K562 (cell line): ENCODE data around the gene SLC49A4. TPM values are rescaled to one million over a fixed set of nuclear protein-coding genes. Genes with fewer than 3 reads are reported as not detected.

Source experiments
- CCAR2 ChIP-seq: fragments of 200-400 bp; formaldehyde crosslinking; IDR thresholded peaks from 2 replicates; pipeline ENCODE4 v1.6.1; 2017; ENCODE audit warnings: mild to moderate bottlenecking, low read depth, low read length
- CTBP1 ChIP-seq: fragments of 450-650 bp; IDR thresholded peaks from 2 replicates; pipeline ENCODE4 v1.6.1; 2016; ENCODE audit warnings: borderline replicate concordance
- FOXA3 ChIP-seq, 2 experiments: fragments of 450-650 bp in 1 of 2; sonication (generic) in 1 of 2; formaldehyde crosslinking; IDR thresholded peaks in 1 of 2; conservative IDR thresholded peaks in 1 of 2; 2 replicates each; pipeline versions ENCODE4 v1.4.0 to v1.8.0; 2020 to 2022; ENCODE audit warnings: mild to moderate bottlenecking in 2 of 2, missing genetic modification reagents in 1 of 2
- GATAD2A ChIP-seq: fragments of 450-650 bp; IDR thresholded peaks from 2 replicates; pipeline ENCODE4 v1.6.1; 2017
- KDM1A ChIP-seq, 2 experiments: fragments of 450-650 bp; IDR thresholded peaks; 2 replicates each; pipeline ENCODE4 v1.6.1; 2016; ENCODE audit warnings: mild to moderate bottlenecking in 2 of 2
- KDM4B ChIP-seq, 2 experiments: fragments of 450-650 bp in 1 of 2; sonication (generic) in 1 of 2; IDR thresholded peaks; 2 replicates each; pipeline ENCODE4 v1.6.1; 2016 to 2017; ENCODE audit warnings: borderline replicate concordance in 2 of 2, antibody characterized with exemption in 1 of 2, low read depth in 1 of 2, mild to moderate bottlenecking in 1 of 2
- MAFK ChIP-seq: IDR thresholded peaks from 2 replicates; pipeline ENCODE4 v1.6.1; 2011; ENCODE audit warnings: low read length, improper control_type of control experiment
- MXD1 ChIP-seq: fragments of 250-450 bp; sonication (Bioruptor Pico); IDR thresholded peaks from 2 replicates; pipeline ENCODE4 v1.8.0; 2021; ENCODE audit warnings: borderline replicate concordance, mild to moderate bottlenecking, moderate library complexity; ENCODE audit not compliant: poor library complexity, severe bottlenecking
- PTBP1 ChIP-seq: fragments of 200-400 bp; formaldehyde crosslinking; IDR thresholded peaks from 2 replicates; pipeline ENCODE4 v1.6.1; 2017; ENCODE audit warnings: low read depth, low read length
- SIN3B ChIP-seq: fragments of 450-650 bp; IDR thresholded peaks from 2 replicates; pipeline ENCODE4 v1.6.1; 2017; ENCODE audit warnings: low read depth, mild to moderate bottlenecking, moderate library complexity
- SMARCC2 ChIP-seq: fragments of 450-650 bp; IDR thresholded peaks from 2 replicates; pipeline ENCODE4 v1.6.1; 2017; ENCODE audit warnings: antibody characterized with exemption, moderate library complexity, mild to moderate bottlenecking, low read depth
- ZFX ChIP-seq: sonication (generic); formaldehyde crosslinking; IDR thresholded peaks from 2 replicates; pipeline ENCODE4 v1.8.0; 2022; ENCODE audit warnings: mild to moderate bottlenecking, missing genetic modification reagents, moderate library complexity
- polyA plus RNA-seq, 8 experiments: library from polyadenylated mRNA; depleted of rRNA in 4 of 8; stranded (reverse) in 5 of 8; unstranded in 3 of 8; fragments of >200 nt; fragmentation: Nextera tagmentation in 2 of 8; fragmentation: Illumina TruSeq in 1 of 8; extraction: Ambion mirVana in 2 of 8; extraction: Trizol in 1 of 8; gene quantifications; 2 replicates each; pipeline versions ENCODE4 v1.2.1 to v1.2.3, GENCODE V29; 2011 to 2014; ENCODE audit warnings: inconsistent platforms in 1 of 8, missing spikeins in 1 of 8
- total RNA-seq, 7 experiments: library from RNA; depleted of rRNA in 6 of 7; stranded (reverse); fragments of >200 nt in 6 of 7; fragmentation: Illumina TruSeq in 2 of 7; extraction: Trizol in 2 of 7; gene quantifications; 2 replicates each; pipeline versions ENCODE4 v1.2.1 to v1.2.3, GENCODE V29; 2011 to 2021; ENCODE audit warnings: low replicate concordance in 1 of 7
- TF ChIP-seq, protein P1 (sequence below): fragments of 250-450 bp; sonication (Bioruptor Pico); IDR thresholded peaks from 2 replicates; pipeline ENCODE4 v1.5.1; 2021; ENCODE audit warnings: mild to moderate bottlenecking
- TF ChIP-seq, protein P2 (sequence below): fragments of 450-650 bp; IDR thresholded peaks from 2 replicates; pipeline ENCODE4 v1.6.1; 2016
- TF ChIP-seq, protein P3 (sequence below): fragments of 250-450 bp; sonication (Bioruptor Pico); IDR thresholded peaks from 2 replicates; pipeline ENCODE4 v1.4.0; 2020; ENCODE audit warnings: borderline replicate concordance
- TF ChIP-seq, protein P4 (sequence below): sonication (generic); formaldehyde crosslinking; IDR thresholded peaks from 2 replicates; pipeline ENCODE4 v1.8.0; 2022; ENCODE audit warnings: missing genetic modification reagents, mild to moderate bottlenecking, moderate library complexity, borderline replicate concordance

Gene SLC49A4
- total and polyA plus RNA-seq, 9 of the 15 experiments (the other 6 are each of a cell fraction or from before 2014, with no cell fraction given): 0.15 to 1.3 (median 0.83) TPM

DNA sequence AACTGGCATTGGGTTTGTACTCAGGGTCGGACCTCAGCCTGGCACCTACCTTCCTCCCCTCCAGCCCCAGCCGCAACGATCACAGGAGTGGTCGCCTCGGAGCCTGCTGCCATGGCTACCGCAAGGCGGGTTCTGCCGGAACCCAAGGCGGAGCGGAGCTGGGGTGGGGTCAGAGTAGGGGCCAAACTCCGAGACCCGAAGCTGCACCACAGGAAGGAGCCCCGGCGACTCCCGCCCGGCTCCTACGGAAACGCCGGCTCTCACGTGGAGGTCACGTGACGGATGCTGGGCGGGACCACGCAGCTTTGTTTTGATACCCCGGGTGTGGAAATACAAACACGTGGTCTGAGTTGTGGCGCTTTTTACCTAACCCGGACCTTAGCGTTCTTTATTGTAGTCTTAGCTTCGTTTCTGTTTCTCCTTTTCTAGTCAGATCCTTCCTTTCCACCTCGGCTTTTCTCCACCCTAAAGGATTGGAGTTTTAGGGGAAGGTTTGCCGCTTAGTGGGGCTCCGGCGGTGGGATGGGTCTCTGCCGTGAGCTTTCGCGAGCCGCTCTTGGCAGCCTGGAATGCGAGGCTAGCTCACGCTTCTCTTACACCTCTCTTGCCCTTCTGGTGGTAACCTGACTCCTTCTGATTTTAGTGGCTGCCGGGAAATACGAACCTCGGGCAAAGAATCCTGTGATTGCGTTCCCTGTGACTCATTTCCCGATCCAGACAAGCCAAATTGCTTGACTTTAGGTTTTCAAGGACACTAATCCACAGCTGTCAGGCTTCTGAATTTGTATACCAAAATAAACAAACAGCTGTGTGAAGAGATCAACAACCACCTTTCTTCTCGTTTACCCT is 1.1 kb upstream of the SLC49A4 start, which contains the start of gene HSPBAP1 (continued):
- TF ChIP-seq MXD1 (CRISPR knock-in tag): peak; percentile 44
- TF ChIP-seq CTBP1: no peak
- TF ChIP-seq, protein P1, sequence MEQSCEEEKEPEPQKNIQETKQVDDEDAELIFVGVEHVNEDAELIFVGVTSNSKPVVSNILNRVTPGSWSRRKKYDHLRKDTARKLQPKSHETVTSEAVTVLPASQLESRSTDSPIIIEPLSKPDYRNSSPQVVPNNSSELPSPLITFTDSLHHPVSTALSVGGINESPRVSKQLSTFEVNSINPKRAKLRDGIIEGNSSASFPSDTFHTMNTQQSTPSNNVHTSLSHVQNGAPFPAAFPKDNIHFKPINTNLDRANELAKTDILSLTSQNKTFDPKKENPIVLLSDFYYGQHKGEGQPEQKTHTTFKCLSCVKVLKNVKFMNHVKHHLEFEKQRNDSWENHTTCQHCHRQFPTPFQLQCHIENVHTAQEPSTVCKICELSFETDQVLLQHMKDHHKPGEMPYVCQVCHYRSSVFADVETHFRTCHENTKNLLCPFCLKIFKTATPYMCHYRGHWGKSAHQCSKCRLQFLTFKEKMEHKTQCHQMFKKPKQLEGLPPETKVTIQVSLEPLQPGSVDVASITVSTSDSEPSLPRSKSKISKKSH (CRISPR knock-in tag): no peak
- no peak for TF ChIP-seq PTBP1
- no peak for TF ChIP-seq MAFK
- no peak for TF ChIP-seq GATAD2A
- TF ChIP-seq KDM4B (IDR thresholded peaks at IDR 0.05; ENCODE audit: borderline replicate concordance in 2 of 2, low read depth in 1 of 2): no peak
- peak; percentile 37; the same call in 1 of the 2 replicates for TF ChIP-seq ZFX
- no peak for TF ChIP-seq SIN3B
- TF ChIP-seq FOXA3 (CRISPR knock-in tag; conservative IDR thresholded peaks at IDR 0.05 in 1 of 2, IDR thresholded peaks at IDR 0.05 in 1 of 2): no peak
- TF ChIP-seq SMARCC2: no peak
- TF ChIP-seq, protein P2, sequence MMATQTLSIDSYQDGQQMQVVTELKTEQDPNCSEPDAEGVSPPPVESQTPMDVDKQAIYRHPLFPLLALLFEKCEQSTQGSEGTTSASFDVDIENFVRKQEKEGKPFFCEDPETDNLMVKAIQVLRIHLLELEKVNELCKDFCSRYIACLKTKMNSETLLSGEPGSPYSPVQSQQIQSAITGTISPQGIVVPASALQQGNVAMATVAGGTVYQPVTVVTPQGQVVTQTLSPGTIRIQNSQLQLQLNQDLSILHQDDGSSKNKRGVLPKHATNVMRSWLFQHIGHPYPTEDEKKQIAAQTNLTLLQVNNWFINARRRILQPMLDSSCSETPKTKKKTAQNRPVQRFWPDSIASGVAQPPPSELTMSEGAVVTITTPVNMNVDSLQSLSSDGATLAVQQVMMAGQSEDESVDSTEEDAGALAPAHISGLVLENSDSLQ: no peak
- no peak for TF ChIP-seq CCAR2
- TF ChIP-seq, protein P3, sequence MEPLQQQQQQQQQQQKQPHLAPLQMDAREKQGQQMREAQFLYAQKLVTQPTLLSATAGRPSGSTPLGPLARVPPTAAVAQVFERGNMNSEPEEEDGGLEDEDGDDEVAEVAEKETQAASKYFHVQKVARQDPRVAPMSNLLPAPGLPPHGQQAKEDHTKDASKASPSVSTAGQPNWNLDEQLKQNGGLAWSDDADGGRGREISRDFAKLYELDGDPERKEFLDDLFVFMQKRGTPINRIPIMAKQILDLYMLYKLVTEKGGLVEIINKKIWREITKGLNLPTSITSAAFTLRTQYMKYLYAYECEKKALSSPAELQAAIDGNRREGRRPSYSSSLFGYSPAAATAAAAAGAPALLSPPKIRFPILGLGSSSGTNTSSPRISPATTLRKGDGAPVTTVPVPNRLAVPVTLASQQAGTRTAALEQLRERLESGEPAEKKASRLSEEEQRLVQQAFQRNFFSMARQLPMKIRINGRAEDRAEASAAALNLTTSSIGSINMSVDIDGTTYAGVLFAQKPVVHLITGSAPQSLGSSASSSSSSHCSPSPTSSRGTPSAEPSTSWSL: no peak
- TF ChIP-seq KDM1A (IDR thresholded peaks at IDR 0.05): peak in 1 of 2 experiments; percentile 29; a peak in 1 of 4 replicates
- TF ChIP-seq, protein P4, sequence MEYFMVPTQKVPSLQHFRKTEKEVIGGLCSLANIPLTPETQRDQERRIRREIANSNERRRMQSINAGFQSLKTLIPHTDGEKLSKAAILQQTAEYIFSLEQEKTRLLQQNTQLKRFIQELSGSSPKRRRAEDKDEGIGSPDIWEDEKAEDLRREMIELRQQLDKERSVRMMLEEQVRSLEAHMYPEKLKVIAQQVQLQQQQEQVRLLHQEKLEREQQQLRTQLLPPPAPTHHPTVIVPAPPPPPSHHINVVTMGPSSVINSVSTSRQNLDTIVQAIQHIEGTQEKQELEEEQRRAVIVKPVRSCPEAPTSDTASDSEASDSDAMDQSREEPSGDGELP (CRISPR knock-in tag): peak; percentile 75
